Type B pancreatic cell (in vitro differentiated cells): ENCODE data around the gene RBM4. TPM values are rescaled to one million over a fixed set of nuclear protein-coding genes. Genes with fewer than 3 reads are reported as not detected.

Source experiments
- DNase-seq: peaks from one replicate; pipeline ENCODE4 v3.0.0; 2021; ENCODE audit warnings: mixed read lengths; ENCODE audit not compliant: unreplicated experiment; ENCODE audit errors: extremely low spot score
- H3K27ac Mint-ChIP-seq: 2 replicates; pipeline ENCODE4 v1.8.0; 2021; ENCODE audit warnings: mild to moderate bottlenecking, mixed read lengths
- H3K27me3 Mint-ChIP-seq: 2 replicates; pipeline ENCODE4 v1.8.0; 2021; ENCODE audit warnings: mixed read lengths
- H3K36me3 Mint-ChIP-seq: 2 replicates; pipeline ENCODE4 v1.8.0; 2021; ENCODE audit warnings: mixed read lengths
- H3K4me1 Mint-ChIP-seq: one replicate; pipeline ENCODE4 v1.8.0; 2021; ENCODE audit warnings: mixed read lengths; ENCODE audit not compliant: unreplicated experiment
- H3K4me3 Mint-ChIP-seq: 2 replicates; pipeline ENCODE4 v1.8.0; 2021; ENCODE audit warnings: mild to moderate bottlenecking, mixed read lengths
- H3K9me3 Mint-ChIP-seq: 2 replicates; pipeline ENCODE4 v1.8.0; 2021; ENCODE audit warnings: mixed read lengths
- CTCF ChIP-seq: fragments of 200-600 bp; sonication (generic); conservative IDR thresholded peaks from 2 replicates; pipeline ENCODE4 v1.5.0; 2021; ENCODE audit warnings: antibody characterized with exemption, mild to moderate bottlenecking
- total RNA-seq: library from RNA; stranded (reverse); gene quantifications from 2 replicates; pipeline ENCODE4 v1.2.1, GENCODE V29; 2021; ENCODE audit warnings: low replicate concordance

The RBM4 gene
- total RNA-seq, 1 donor from 2014 or later = 228 TPM

- peak overlapping the region; percentile 94 for H3K27ac Mint-ChIP-seq
- peaks cover 4% of the 10 kb centered on the region for H3K9me3 Mint-ChIP-seq
- no peaks in the 10 kb centered on the region for H3K27me3 Mint-ChIP-seq
- peak overlapping the region; percentile 100 for H3K4me3 Mint-ChIP-seq
- no peak for DNase-seq
- no peaks in the 10 kb centered on the region for H3K36me3 Mint-ChIP-seq
- no peak for TF ChIP-seq CTCF
- H3K4me1 Mint-ChIP-seq = peaks cover 13% of the 10 kb centered on the region
Observed at GRCh38 chr11:66593303-66593635, 45.2 kb upstream of the RBM4 start.

GRCh38 chr11:66593650-66594049 lies 44.9 kb upstream of the RBM4 start:
- H3K4me1 Mint-ChIP-seq = peaks cover 13% of the 10 kb centered on the region
- peak overlapping the region; percentile 100 for H3K4me3 Mint-ChIP-seq
- H3K36me3 Mint-ChIP-seq = no peaks in the 10 kb centered on the region
- no peak for DNase-seq
- peak overlapping the region; percentile 94 for H3K27ac Mint-ChIP-seq
- H3K9me3 Mint-ChIP-seq = peaks cover 4% of the 10 kb centered on the region
- no peak for TF ChIP-seq CTCF
- no peaks in the 10 kb centered on the region for H3K27me3 Mint-ChIP-seq

- DNase-seq = no peak
- Mint-ChIP-seq H3K36me3 (no peaks in the 10 kb centered on the region), H3K4me1 (peaks cover 14% of the 10 kb centered on the region), H3K9me3 (peaks cover 4% of the 10 kb centered on the region), H3K27me3 (no peaks in the 10 kb centered on the region), H3K27ac (peak overlapping the region; percentile 37), H3K4me3 (peak overlapping the region; percentile 77)
- no peak for TF ChIP-seq CTCF
Observed at GRCh38 chr11:66595245-66595904, 43.1 kb upstream of the RBM4 start.

GRCh38 chr11:66598993-66599392 lies 39.5 kb upstream of the RBM4 start:
- no peak overlapping the region for H3K27ac Mint-ChIP-seq
- H3K9me3 Mint-ChIP-seq = no peaks in the 10 kb centered on the region
- H3K36me3 Mint-ChIP-seq = peaks cover 4% of the 10 kb centered on the region
- no peak overlapping the region for H3K4me3 Mint-ChIP-seq
- TF ChIP-seq CTCF = no peak
- DNase-seq = no peak
- no peaks in the 10 kb centered on the region for H3K27me3 Mint-ChIP-seq
- peaks cover 12% of the 10 kb centered on the region for H3K4me1 Mint-ChIP-seq

- H3K4me1 Mint-ChIP-seq = peaks cover 6% of the 10 kb centered on the region
- no peak for TF ChIP-seq CTCF
- peak overlapping the region; percentile 59 for H3K27ac Mint-ChIP-seq
- no peak for DNase-seq
- no peaks in the 10 kb centered on the region for H3K27me3 Mint-ChIP-seq
- no peaks in the 10 kb centered on the region for H3K9me3 Mint-ChIP-seq
- H3K36me3 Mint-ChIP-seq = peaks cover 4% of the 10 kb centered on the region
- no peak overlapping the region for H3K4me3 Mint-ChIP-seq
Observed at GRCh38 chr11:66600219-66600618, 38.3 kb upstream of the RBM4 start.
